Sciatic nerve (tissue), 2 donors: ENCODE results near the gene NDUFAF8. TPM values are rescaled to one million over a fixed set of nuclear protein-coding genes. Genes with fewer than 3 reads are reported as not detected.

Experiments
- ATAC-seq: fragments of 200-7000 bp; cut with Tn5 transposase; one replicate; pipeline ENCODE4 v1.9.1; 2020; ENCODE audit warnings: mild to moderate bottlenecking, moderate library complexity
- DNase-seq: peaks from one replicate; pipeline ENCODE4 v3.0.0-alpha.2; 2020; ENCODE audit warnings: low spot score
- intact Hi-C: fragments of 100-400 bp; cut with DNase I; formaldehyde crosslinking; loops from one replicate; pipeline ENCODE4 v1.14.2; 2022
- total RNA-seq: library from RNA; stranded (reverse); fragmentation: NEBNext Ultra II Directional; extraction: Animal tissue kit (Norgen Biotek cat#: 25700); gene quantifications from one replicate; pipeline ENCODE4 v1.2.1, GENCODE V29; 2021
- donor health status: DM: no; HTN: no; CAD: no.
- donor health status: DM: no; HTN: no; CAD: no.

NDUFAF8 gene
- total RNA-seq, 1 donor from 2014 or later = 37.4 TPM

GRCh38 chr17:81246679-81247338 lies 7.7 kb downstream of the NDUFAF8 start:
- no peak for DNase-seq
- intact Hi-C loops = no loop called here

GRCh38 chr17:81247339-81247990 lies 8.3 kb downstream of the NDUFAF8 start:
- no peak for DNase-seq
- ATAC-seq = no peak
- intact Hi-C loops = no loop called here

More at GRCh38 chr17:81246679-81247338, 7.7 kb downstream of the NDUFAF8 start:
- ATAC-seq = no peak

- intact Hi-C loops = no loop called here
- ATAC-seq (no peak), DNase-seq (no peak)
Measured at GRCh38 chr17:81248649-81249048, 9.5 kb downstream of the NDUFAF8 start.

- ATAC-seq = no peak
- intact Hi-C loops = loop anchor here (10.0 kb wide), 1 partner anchor 355 kb away; no protein-coding TSS in a partner anchor
Measured at GRCh38 chr17:81249223-81250040, 10.3 kb downstream of the NDUFAF8 start.

GRCh38 chr17:81250286-81251093 lies 11.4 kb downstream of the NDUFAF8 start:
- ATAC-seq = no peak
- DNase-seq = no peak
- intact Hi-C loops = loop anchor here (10.0 kb wide), 1 partner anchor 354 kb away; no protein-coding TSS in a partner anchor

More at GRCh38 chr17:81249223-81250040, 10.3 kb downstream of the NDUFAF8 start:
- DNase-seq = no peak

- intact Hi-C loops = loop anchor here (10.0 kb wide), 1 partner anchor 354 kb away; no protein-coding TSS in a partner anchor
- DNase-seq (no peak), ATAC-seq (no peak)
Measured at GRCh38 chr17:81251094-81251708, 12.1 kb downstream of the NDUFAF8 start.

GRCh38 chr17:81251709-81252301 lies 12.7 kb downstream of the NDUFAF8 start:
- no peak for ATAC-seq
- no peak for DNase-seq
- intact Hi-C loops = loop anchor here (10.0 kb wide), 1 partner anchor 353 kb away; no protein-coding TSS in a partner anchor

GRCh38 chr17:81252326-81252986 lies 13.3 kb downstream of the NDUFAF8 start:
- intact Hi-C loops = loop anchor here (10.0 kb wide), 1 partner anchor 352 kb away; no protein-coding TSS in a partner anchor
- ATAC-seq = no peak
- DNase-seq = no peak

GRCh38 chr17:81252987-81253329 lies 13.8 kb downstream of the NDUFAF8 start:
- ATAC-seq (no peak), DNase-seq (no peak)
- intact Hi-C loops = loop anchor here (1.0 to 10.0 kb wide), 2 partner anchors 231 to 352 kb away; no protein-coding TSS in a partner anchor

GRCh38 chr17:81253358-81254131 lies 14.4 kb downstream of the NDUFAF8 start:
- ATAC-seq (peak; percentile 56), DNase-seq (no peak)
- intact Hi-C loops = loop anchor here (1.0 to 10.0 kb wide), 2 partner anchors 231 to 351 kb away; no protein-coding TSS in a partner anchor

- DNase-seq = peak; percentile 81
- intact Hi-C loops = loop anchor here (10.0 kb wide), 1 partner anchor 350 kb away; no protein-coding TSS in a partner anchor
- ATAC-seq = peak; percentile 71
Measured at GRCh38 chr17:81254955-81255717, 16.0 kb downstream of the NDUFAF8 start.

- intact Hi-C loops = loop anchor here (10.0 kb wide), 1 partner anchor 348 kb away; no protein-coding TSS in a partner anchor
- ATAC-seq = no peak
Measured at GRCh38 chr17:81256616-81257015, 17.5 kb downstream of the NDUFAF8 start.

GRCh38 chr17:81257533-81257932 lies 18.4 kb downstream of the NDUFAF8 start:
- DNase-seq = no peak
- intact Hi-C loops = loop anchor here (10.0 kb wide), 1 partner anchor 347 kb away; no protein-coding TSS in a partner anchor
- ATAC-seq = no peak

More at GRCh38 chr17:81256616-81257015, 17.5 kb downstream of the NDUFAF8 start:
- no peak for DNase-seq

- ATAC-seq = no peak
- no peak for DNase-seq
- intact Hi-C loops = loop anchor here (10.0 kb wide), 1 partner anchor 347 kb away; no protein-coding TSS in a partner anchor
Measured at GRCh38 chr17:81258292-81258691, 19.2 kb downstream of the NDUFAF8 start.

- intact Hi-C loops = loop anchor here (10.0 kb wide), 1 partner anchor 346 kb away; no protein-coding TSS in a partner anchor
- no peak for ATAC-seq
- no peak for DNase-seq
Measured at GRCh38 chr17:81259058-81259605, 20.0 kb downstream of the NDUFAF8 start.
